ENCODE measurements around the gene ACP7.
"Not testable (repeated sequence)": the region's sequence is repeated elsewhere in the genome, so short reads cannot be mapped to it uniquely, and the experiment has no call there.

The ACP7 gene

GRCh38 chr19:39078436-39079200 is 5.5 kb upstream of the ACP7 start:
- no peak for DNase-seq

GRCh38 chr19:39080431-39080830 is 3.7 kb upstream of the ACP7 start:
- no peak for DNase-seq

GRCh38 chr19:39082167-39082566 is 2.0 kb upstream of the ACP7 start:
- DNase-seq = no peak

- peak; percentile 16 for DNase-seq
These were observed 1.2 kb upstream of the ACP7 start for GRCh38 chr19:39082745-39083598.

- DNase-seq = no peak
These were observed 577 bp upstream of the ACP7 start for GRCh38 chr19:39083599-39083982.

GRCh38 chr19:39084732-39085080 is 538 bp downstream of the ACP7 start:
- no peak for DNase-seq

GRCh38 chr19:39085392-39085791 is 1.2 kb downstream of the ACP7 start:
- no peak for DNase-seq

- DNase-seq = no peak
These were observed 2.2 kb downstream of the ACP7 start for GRCh38 chr19:39086386-39086785.

GRCh38 chr19:39087907-39088686 is 3.9 kb downstream of the ACP7 start:
- no peak for DNase-seq

GRCh38 chr19:39090016-39090415 is 5.8 kb downstream of the ACP7 start:
- not testable (repeated sequence) for DNase-seq

- DNase-seq = no peak
These were observed 6.7 kb downstream of the ACP7 start for GRCh38 chr19:39090881-39091280.

- not testable (repeated sequence) for DNase-seq
These were observed 11.8 kb downstream of the ACP7 start for GRCh38 chr19:39095799-39096540.

- DNase-seq = no peak
These were observed 13.1 kb downstream of the ACP7 start for GRCh38 chr19:39097299-39097698.

GRCh38 chr19:39097721-39098120 is 13.6 kb downstream of the ACP7 start:
- DNase-seq = no peak

GRCh38 chr19:39098365-39099269 is 14.4 kb downstream of the ACP7 start:
- no peak for DNase-seq

GRCh38 chr19:39099341-39099740 is 15.2 kb downstream of the ACP7 start:
- DNase-seq = no peak

- no peak for DNase-seq
These were observed 16.5 kb downstream of the ACP7 start for GRCh38 chr19:39100500-39101166.

GRCh38 chr19:39103151-39103550 is 19.0 kb downstream of the ACP7 start:
- DNase-seq = no peak

GRCh38 chr19:39104186-39104596 is 20.0 kb downstream of the ACP7 start:
- no peak for DNase-seq

- DNase-seq = no peak
These were observed 22.0 kb downstream of the ACP7 start for GRCh38 chr19:39106194-39106593.

- DNase-seq = no peak
These were observed 25.5 kb downstream of the ACP7 start for GRCh38 chr19:39109641-39110040.

Measured in eye (tissue), 1 donor.